OCI-LY7 (cell line): Measurements from ENCODE around the gene FOSB.

Experiments used
- CTCF ChIP-seq: fragments of 200-600 bp; sonication (generic); conservative IDR thresholded peaks from 2 replicates; pipeline ENCODE4 v1.5.1; 2014; ENCODE audit warnings: mild to moderate bottlenecking, antibody characterized with exemption, low read length, moderate library complexity, mixed read lengths
- EZH2phosphoT487 ChIP-seq: fragments of 200-600 bp; sonication (generic); IDR thresholded peaks from 2 replicates; pipeline ENCODE4 v1.6.1; 2018; ENCODE audit warnings: low read depth, borderline replicate concordance, mild to moderate bottlenecking, mixed run types, antibody characterized with exemption, low read length, moderate library complexity, mixed read lengths

- no peak for TF ChIP-seq CTCF
- TF ChIP-seq EZH2phosphoT487: no peak
These were observed 45.2 kb downstream of the FOSB start for GRCh38 chr19:45512881-45513483.
